IMR-90 (cell line): ENCODE data around the gene ACBD5. TPM values are rescaled to one million over a fixed set of nuclear protein-coding genes. Genes with fewer than 3 reads are reported as not detected.
A peak's percentile ranks its signal among the peaks of the same experiment; 100 is the strongest.

Experiments
- ATAC-seq: fragments of 200-7000 bp; cut with Tn5 transposase; 2 replicates; pipeline ENCODE4 v1.9.1; 2020; ENCODE audit warnings: low read depth, mild to moderate bottlenecking, moderate library complexity
- BruUV-seq: library from RNA; stranded (reverse); fragments of 400-500 nt; replicated peaks from 2 replicates; lab custom pipeline; 2021; lab: Mats Ljungman, UMichigan
- CTCF ChIA-PET: fragments of 300-600 bp; formaldehyde crosslinking; extraction: SDS; loops from one replicate; lab custom pipeline; 2021; ENCODE audit warnings: antibody characterized with exemption; lab: Yijun Ruan, JAX
- POLR2A ChIA-PET: fragments of 300-600 bp; sonication (Branson Sonifier 250); formaldehyde crosslinking; loops from one replicate; lab custom pipeline; 2022; ENCODE audit warnings: antibody characterized with exemption; ENCODE audit not compliant: unreplicated experiment; lab: Charles Lee
- DNase-seq: peaks from one replicate; pipeline ENCODE4 v3.0.0; 2013
- H2AFZ ChIP-seq: replicated peaks from 2 replicates; pipeline ENCODE3; 2013; ENCODE audit warnings: low read length, mild to moderate bottlenecking; ENCODE audit not compliant: poor library complexity
- H2AK5ac ChIP-seq: 2 replicates; pipeline ENCODE4 v1.6.1; 2013; ENCODE audit warnings: low read depth, low read length, inconsistent platforms
- H2AK9ac ChIP-seq: replicated peaks from 2 replicates; pipeline ENCODE3; 2013; ENCODE audit warnings: mild to moderate bottlenecking, low read depth, low read length, moderate library complexity; ENCODE audit not compliant: poor library complexity
- H2BK120ac ChIP-seq: 2 replicates; pipeline ENCODE4 v1.6.1; 2013; ENCODE audit warnings: low read depth, low read length, inconsistent platforms
- H2BK15ac ChIP-seq: 3 replicates; pipeline ENCODE4 v1.6.1; 2013; ENCODE audit warnings: low read depth, low read length, inconsistent platforms
- H2BK20ac ChIP-seq: 2 replicates; pipeline ENCODE4 v1.6.1; 2013; ENCODE audit warnings: low read depth, mild to moderate bottlenecking, inconsistent platforms, low read length, moderate library complexity
- H2BK5ac ChIP-seq: 2 replicates; pipeline ENCODE4 v1.6.1; 2013; ENCODE audit warnings: mild to moderate bottlenecking, low read depth, low read length, inconsistent platforms; ENCODE audit not compliant: poor library complexity, severe bottlenecking
- H3K14ac ChIP-seq: replicated peaks from 2 replicates; pipeline ENCODE4 v1.6.1; 2013; ENCODE audit warnings: low read depth, low read length, inconsistent platforms
- H3K18ac ChIP-seq: 2 replicates; pipeline ENCODE4 v1.6.1; 2013; ENCODE audit warnings: low read depth, low read length, control low read depth
- H3K23ac ChIP-seq: 2 replicates; pipeline ENCODE4 v1.6.1; 2013; ENCODE audit warnings: low read depth, low read length, inconsistent platforms
- H3K27ac ChIP-seq: 2 replicates; pipeline ENCODE4 v1.5.1; 2013; ENCODE audit warnings: mild to moderate bottlenecking, control low read depth, low read length; ENCODE audit not compliant: insufficient read depth
- H3K27me3 ChIP-seq: 2 replicates; pipeline ENCODE4 v1.6.1; 2013; ENCODE audit warnings: low read length; ENCODE audit not compliant: control insufficient read depth, insufficient read depth
- H3K36me3 ChIP-seq: 2 replicates; pipeline ENCODE4 v1.6.1; 2013; ENCODE audit warnings: low read length, mixed read lengths; ENCODE audit not compliant: control insufficient read depth, insufficient read depth
- H3K4ac ChIP-seq: 2 replicates; pipeline ENCODE4 v1.6.1; 2013; ENCODE audit warnings: low read depth, low read length, inconsistent platforms
- H3K4me1 ChIP-seq: 2 replicates; pipeline ENCODE4 v1.6.1; 2013; ENCODE audit warnings: low read length, mixed read lengths; ENCODE audit not compliant: control insufficient read depth, insufficient read depth
- H3K4me2 ChIP-seq: 2 replicates; pipeline ENCODE4 v1.6.1; 2013; ENCODE audit warnings: low read depth, mild to moderate bottlenecking, control low read depth, low read length, moderate library complexity
- H3K4me3 ChIP-seq: 2 replicates; pipeline ENCODE4 v1.5.1; 2013; ENCODE audit warnings: low read depth, mild to moderate bottlenecking, control low read depth, low read length, moderate library complexity; ENCODE audit not compliant: insufficient read depth
- H3K56ac ChIP-seq: 2 replicates; pipeline ENCODE4 v1.6.1; 2013; ENCODE audit warnings: low read length, inconsistent platforms; ENCODE audit not compliant: insufficient read depth; ENCODE audit errors: extremely low read depth
- H3K79me1 ChIP-seq, 2 experiments: 2 replicates each; pipeline ENCODE4 v1.6.1; 2013; ENCODE audit warnings: low read length in 2 of 2, inconsistent platforms in 1 of 2, low read depth in 1 of 2
- H3K9ac ChIP-seq: 2 replicates; pipeline ENCODE4 v1.6.1; 2013; ENCODE audit warnings: low read depth, low read length, control low read depth
- H3K9me1 ChIP-seq: 2 replicates; pipeline ENCODE4 v1.6.1; 2013; ENCODE audit warnings: low read length, inconsistent platforms; ENCODE audit not compliant: insufficient read depth
- H3K9me3 ChIP-seq: 2 replicates; pipeline ENCODE4 v1.6.1; 2013; ENCODE audit warnings: low read length; ENCODE audit not compliant: control insufficient read depth, insufficient read depth
- H4K20me1 ChIP-seq: 2 replicates; pipeline ENCODE4 v1.6.1; 2013; ENCODE audit warnings: low read length, inconsistent platforms; ENCODE audit not compliant: insufficient read depth
- H4K5ac ChIP-seq: 2 replicates; pipeline ENCODE4 v1.6.1; 2013; ENCODE audit warnings: mild to moderate bottlenecking, low read depth, low read length, control low read depth
- H4K8ac ChIP-seq, 2 experiments: 2 replicates each; pipeline ENCODE4 v1.6.1; 2013; ENCODE audit warnings: low read depth in 2 of 2, low read length in 2 of 2, control low read depth in 1 of 2, inconsistent platforms in 1 of 2
- H4K91ac ChIP-seq: 2 replicates; pipeline ENCODE4 v1.6.1; 2013; ENCODE audit warnings: low read depth, low read length, inconsistent platforms; ENCODE audit not compliant: insufficient read depth
- BHLHE40 ChIP-seq: fragments of 150-350 bp; IDR thresholded peaks from 2 replicates; pipeline ENCODE4 v1.6.1; 2016; ENCODE audit warnings: mild to moderate bottlenecking, low read depth, low read length
- CEBPB ChIP-seq: IDR thresholded peaks from 2 replicates; pipeline ENCODE4 v1.6.1; 2012; ENCODE audit warnings: low read depth, low read length, improper control_type of control experiment
- CHD1 ChIP-seq: IDR thresholded peaks from 2 replicates; pipeline ENCODE4 v1.6.1; 2012; ENCODE audit warnings: low read depth, low read length, improper control_type of control experiment
- CTCF ChIP-seq: conservative IDR thresholded peaks from 2 replicates; pipeline ENCODE4 v1.5.1; 2012; ENCODE audit warnings: mild to moderate bottlenecking, low read depth, low read length, improper control_type of control experiment
- ELK1 ChIP-seq: fragments of 150-350 bp; IDR thresholded peaks from 2 replicates; pipeline ENCODE4 v1.6.1; 2016; ENCODE audit warnings: low read depth, mild to moderate bottlenecking, low read length, moderate library complexity, borderline replicate concordance
- MAFK ChIP-seq: IDR thresholded peaks from 2 replicates; pipeline ENCODE4 v1.6.1; 2012; ENCODE audit warnings: low read depth, low read length, improper control_type of control experiment
- MAZ ChIP-seq: IDR thresholded peaks from 2 replicates; pipeline ENCODE4 v1.6.1; 2012; ENCODE audit warnings: low read depth, mild to moderate bottlenecking, low read length, improper control_type of control experiment, moderate library complexity, borderline replicate concordance
- MXI1 ChIP-seq: IDR thresholded peaks from 2 replicates; pipeline ENCODE4 v1.6.1; 2012; ENCODE audit warnings: low read depth, mild to moderate bottlenecking, low read length, moderate library complexity, borderline replicate concordance
- NFE2L2 ChIP-seq: fragments of 150-350 bp; IDR thresholded peaks from 2 replicates; pipeline ENCODE4 v1.6.1; 2016; ENCODE audit warnings: low read depth, mild to moderate bottlenecking, low read length
- POLR2A ChIP-seq: IDR thresholded peaks from 2 replicates; pipeline ENCODE4 v1.6.1; 2012; ENCODE audit warnings: mild to moderate bottlenecking, low read depth, low read length
- RAD21 ChIP-seq: IDR thresholded peaks from 2 replicates; pipeline ENCODE4 v1.6.1; 2012; ENCODE audit warnings: low read length, improper control_type of control experiment
- RCOR1 ChIP-seq: IDR thresholded peaks from 2 replicates; pipeline ENCODE4 v1.6.1; 2012; ENCODE audit warnings: mild to moderate bottlenecking, low read length, improper control_type of control experiment; ENCODE audit not compliant: insufficient replicate concordance
- RFX5 ChIP-seq: IDR thresholded peaks from 2 replicates; pipeline ENCODE4 v1.8.0; 2012; ENCODE audit warnings: low read depth, mild to moderate bottlenecking, low read length, moderate library complexity
- SMC3 ChIP-seq: fragments of 150-350 bp; IDR thresholded peaks from 2 replicates; pipeline ENCODE4 v1.6.1; 2016; ENCODE audit warnings: low read depth, mild to moderate bottlenecking, antibody characterized with exemption, low read length, moderate library complexity
- USF2 ChIP-seq: fragments of 150-350 bp; IDR thresholded peaks from 2 replicates; pipeline ENCODE4 v1.6.1; 2017; ENCODE audit warnings: mild to moderate bottlenecking, antibody characterized with exemption, low read length, low read depth
- WGBS, 2 experiments: methylation state at CpG; one replicate each; pipeline versions ENCODE4 v1.1.5 to v1.1.7; 2013; ENCODE audit warnings: missing lambda C conversion rate in 2 of 2; ENCODE audit not compliant: insufficient read length in 1 of 2; ENCODE audit errors: extremely low coverage in 2 of 2; 5-methylcytosine and 5-hydroxymethylcytosine counted together
- dilution Hi-C: fragments of 300-500 bp; cut with HindIII; formaldehyde crosslinking; loops from one replicate; pipeline ENCODE4 v1.14.3; 2018; ENCODE audit warnings: low sequenced_read_pairs; ENCODE audit not compliant: unreplicated experiment
- in situ Hi-C: fragments of 300-500 bp; cut with MboI; formaldehyde crosslinking; loops from 3 replicates; pipeline ENCODE4 v1.14.3; 2019; ENCODE audit warnings: low sequenced_read_pairs, inconsistent platforms, mixed read lengths
- intact Hi-C: fragments of 100-400 bp; cut with micrococcal nuclease; formaldehyde crosslinking; loops from 2 replicates; pipeline ENCODE4 v1.10.0; 2022
- polyA plus RNA-seq, 3 experiments: library from polyadenylated mRNA; depleted of rRNA; stranded (reverse); fragments of >200 nt; gene quantifications; 2 replicates each; pipeline ENCODE4 v1.2.3, GENCODE V29; 2012; ENCODE audit warnings: low replicate concordance in 1 of 3
- total RNA-seq: library from RNA; depleted of rRNA; stranded (reverse); fragments of >200 nt; gene quantifications from 2 replicates; pipeline ENCODE4 v1.2.3, GENCODE V29; 2012

Gene ACBD5
- total and polyA plus RNA-seq, 2 of the 4 experiments (the other 2 are of a cell fraction), result 7.7 to 11.7 TPM

- in situ Hi-C loops, result no loop called here
- Histone ChIP-seq H4K91ac (no peak overlapping the region), H2AK9ac (no peak overlapping the region), H2BK15ac (no peak overlapping the region), H2AK5ac (no peak overlapping the region), H3K4me2 (peak overlapping the region; percentile 74), H2BK5ac (no peak overlapping the region), H2BK20ac (no peak overlapping the region), H3K79me1 (no peaks in the 10 kb centered on the region), H4K20me1 (no peaks in the 10 kb centered on the region), H3K9me3 (peaks cover 4% of the 10 kb centered on the region; the same call in 1 of the 2 replicates), H3K18ac (no peak overlapping the region; the same call in 1 of the 2 replicates), H3K9me1 (no peaks in the 10 kb centered on the region), H4K5ac (peak overlapping the region; percentile 63), H3K27ac (no peak overlapping the region), H3K4ac (no peak overlapping the region), H3K4me3 (peak overlapping the region; percentile 55), H3K56ac (no peak overlapping the region), H3K4me1 (no peaks in the 10 kb centered on the region), H3K23ac (no peak overlapping the region), H3K9ac (no peak overlapping the region), H3K27me3 (peaks cover 4% of the 10 kb centered on the region), H3K14ac (no peak overlapping the region), H2AFZ (peak overlapping the region; percentile 96), H3K36me3 (no peaks in the 10 kb centered on the region), H4K8ac (peak overlapping the region; percentile 47 to 63; a peak in 2 of 4 replicates), H2BK120ac (0 out of 2 replicates have a peak overlapping the region, but pooled peaks have one; percentile 23)
- intact Hi-C loops, result no loop called here
- ChIA-PET POLR2A (interaction anchor here (0.6 kb wide), 1 partner anchor 9 kb away, joined by 4 read pairs; no protein-coding TSS in a partner anchor), CTCF (no interaction called here)
- peak; percentile 27 for DNase-seq
- 24% methylated on average over 15 of the region's 63 CpGs; no CpG with 5 or more reads in 1 of the 2 experiments for WGBS, 2 experiments
- dilution Hi-C loops, result no loop called here
- peak; percentile 94 for ATAC-seq
- BruUV-seq, result no TSS peak
- no peak for TF ChIP-seq CEBPB
- TF ChIP-seq SMC3, result no peak
- TF ChIP-seq MXI1, result no peak
- TF ChIP-seq POLR2A, result no peak
- no peak for TF ChIP-seq CTCF
- TF ChIP-seq ELK1, result no peak
- no peak for TF ChIP-seq RFX5
- no peak for TF ChIP-seq BHLHE40
- no peak for TF ChIP-seq USF2
- TF ChIP-seq RAD21, result no peak
- TF ChIP-seq CHD1, result no peak
- TF ChIP-seq NFE2L2, result no peak
- TF ChIP-seq MAFK, result no peak
- no peak for TF ChIP-seq RCOR1
- TF ChIP-seq MAZ, result no peak
Observed at GRCh38 chr10:27252267-27253000, 11.8 kb upstream of the ACBD5 start.
